Upper lobe of left lung (tissue), 4 donors: Measurements from ENCODE around the gene ASTN1.

Source experiments
- CTCF ChIP-seq, 6 experiments: fragments of 450-650 bp in 4 of 6; fragments of 200-600 bp in 2 of 6; sonication (generic) in 2 of 6; IDR thresholded peaks; one replicate each; pipeline ENCODE4 v1.5.1; 2016 to 2019; ENCODE audit warnings: antibody characterized with exemption in 6 of 6
- EP300 ChIP-seq, 4 donors: sonication (generic); formaldehyde crosslinking; IDR thresholded peaks; one replicate each; pipeline ENCODE4 v1.5.1; 2017; ENCODE audit warnings: antibody characterized with exemption in 4 of 4, control low read depth in 2 of 4
- POLR2A ChIP-seq, 4 donors: fragments of 450-650 bp; IDR thresholded peaks; one replicate each; pipeline ENCODE4 v1.5.1; 2016 to 2017; ENCODE audit warnings: antibody characterized with exemption in 4 of 4, mild to moderate bottlenecking in 2 of 4
- POLR2AphosphoS5 ChIP-seq, 2 donors: sonication (generic); formaldehyde crosslinking; IDR thresholded peaks; one replicate each; pipeline ENCODE4 v1.5.1; 2017; ENCODE audit warnings: antibody characterized with exemption in 2 of 2

GRCh38 chr1:176934370-176934769 lies 230.1 kb downstream of the ASTN1 start:
- TF ChIP-seq CTCF (IDR thresholded peaks at IDR 0.05) (no peak), EP300 (IDR thresholded peaks at IDR 0.05) (no peak), POLR2A (IDR thresholded peaks at IDR 0.05) (no peak), POLR2AphosphoS5 (IDR thresholded peaks at IDR 0.05) (no peak)
